GM19043 (cell line): ENCODE data around the gene SDK2.

ENCODE experiments used
- ATAC-seq: cut with Tn5 transposase; IDR thresholded peaks from one replicate; pipeline ENCODE4 v1.9.1; 2021; ENCODE audit warnings: low read depth; ENCODE audit not compliant: unreplicated experiment

Gene SDK2

DNA sequence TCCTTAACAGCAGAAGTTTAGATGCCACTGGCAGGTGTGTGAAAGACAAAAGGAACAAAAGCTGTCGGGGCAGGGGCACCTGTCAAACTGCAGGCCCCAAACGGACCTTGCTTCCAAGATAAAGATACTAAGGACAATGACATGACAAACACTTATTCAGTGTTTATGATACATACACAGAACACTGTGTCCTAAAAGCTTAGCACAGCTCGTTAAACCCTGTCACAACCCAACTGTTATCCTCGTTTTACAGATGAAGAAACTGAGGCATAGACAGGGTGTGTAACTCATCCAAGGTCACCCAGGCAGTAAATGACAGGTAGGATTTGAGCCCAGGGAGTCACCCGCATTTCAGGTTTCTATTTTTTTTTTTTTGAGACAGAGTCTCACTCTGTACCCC is 9.6 kb downstream of the SDK2 start:
- no peak for ATAC-seq

DNA sequence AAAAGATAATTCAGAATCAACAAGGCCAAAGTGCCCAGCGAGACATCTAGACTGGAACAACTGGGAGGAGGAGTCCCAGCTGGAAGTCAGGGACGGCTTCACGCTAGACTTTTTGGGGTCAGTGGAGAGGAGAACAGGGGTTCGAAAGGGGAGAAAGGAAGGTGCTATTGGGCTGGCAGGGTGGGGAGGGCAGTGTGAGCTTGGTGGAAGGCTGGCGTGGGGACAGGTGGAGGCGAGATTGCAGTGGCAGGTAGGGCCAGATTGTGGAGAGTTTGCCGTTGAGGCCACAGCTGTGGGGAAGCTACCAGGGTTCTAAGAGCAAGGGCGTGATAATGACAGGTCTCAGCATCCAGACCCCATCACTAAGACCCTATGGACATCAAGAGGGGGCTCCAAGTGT is 10.5 kb downstream of the SDK2 start:
- ATAC-seq = no peak

DNA sequence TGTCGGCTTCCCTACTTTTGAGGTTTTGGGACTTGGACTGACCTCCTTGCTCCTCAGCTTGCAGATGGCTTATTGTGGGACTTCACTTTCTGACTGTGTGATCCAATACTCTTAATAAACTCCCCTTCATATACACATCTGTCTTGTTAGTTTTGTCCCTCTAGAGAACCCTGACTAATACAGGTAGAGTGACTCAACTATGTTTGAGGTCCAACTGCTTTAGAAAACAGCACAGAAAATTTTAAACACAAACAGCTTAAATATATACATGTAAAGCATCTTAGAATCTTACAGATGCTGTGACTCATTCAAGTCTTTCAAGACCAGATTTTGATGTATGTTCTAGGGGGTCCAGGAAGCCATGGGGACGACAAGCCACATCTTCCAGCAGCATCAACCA is 11.7 kb downstream of the SDK2 start:
- ATAC-seq = no peak

GRCh38 chr17:73630965-73631595 is 13.2 kb downstream of the SDK2 start:
- ATAC-seq = no peak

- no peak for ATAC-seq
Measured at GRCh38 chr17:73630531-73630930, 13.7 kb downstream of the SDK2 start.

GRCh38 chr17:73628642-73629552 is 15.3 kb downstream of the SDK2 start:
- no peak for ATAC-seq

- no peak for ATAC-seq
Measured at GRCh38 chr17:73625991-73626673, 18.1 kb downstream of the SDK2 start.

DNA sequence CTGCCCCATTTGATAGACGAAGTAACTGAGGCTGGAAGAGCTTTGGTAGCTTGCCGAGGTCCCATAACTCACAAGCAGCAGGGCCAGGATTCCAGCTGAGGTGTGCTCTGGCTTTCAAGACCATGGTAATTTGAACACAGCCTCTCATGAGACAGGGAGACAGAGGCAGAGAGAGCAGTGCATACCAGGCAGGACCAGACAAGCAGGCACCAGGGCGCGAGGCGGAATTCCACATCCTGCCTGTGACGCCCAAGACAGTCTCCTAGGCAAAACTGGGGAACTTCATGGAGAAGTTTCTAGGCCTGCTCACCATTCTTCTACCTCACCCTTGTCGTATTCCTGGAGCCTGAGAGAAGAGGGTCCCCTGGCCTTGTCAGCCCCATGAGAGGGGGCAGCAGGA is 19.2 kb downstream of the SDK2 start:
- no peak for ATAC-seq

DNA sequence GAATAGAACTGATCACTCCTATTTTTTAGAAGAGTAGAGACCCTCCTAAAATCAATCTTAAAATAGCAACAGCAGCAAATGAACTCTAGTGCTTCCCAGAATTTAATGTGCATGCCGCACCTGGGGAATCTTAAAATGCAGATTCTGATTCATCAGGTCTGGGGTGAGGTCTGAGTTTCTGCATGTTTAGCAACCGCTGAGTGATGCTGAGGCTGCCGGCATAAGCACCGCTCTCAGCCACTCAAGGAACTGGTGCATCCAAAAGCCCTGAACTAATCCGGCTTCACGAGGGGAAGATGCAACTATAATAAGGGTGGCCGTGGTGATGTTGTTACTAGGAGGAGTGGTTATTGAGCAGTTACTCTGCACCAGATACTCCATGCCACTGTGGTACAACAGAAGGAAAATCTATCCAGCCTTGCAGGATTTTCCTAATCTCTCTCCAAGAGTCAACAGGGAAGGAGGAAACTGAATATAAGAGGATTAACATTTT is 19.7 kb downstream of the SDK2 start:
- ATAC-seq = no peak

GRCh38 chr17:73623818-73624217 is 20.4 kb downstream of the SDK2 start:
- no peak for ATAC-seq

- ATAC-seq = no peak
Measured at GRCh38 chr17:73623247-73623646, 21.0 kb downstream of the SDK2 start.

DNA sequence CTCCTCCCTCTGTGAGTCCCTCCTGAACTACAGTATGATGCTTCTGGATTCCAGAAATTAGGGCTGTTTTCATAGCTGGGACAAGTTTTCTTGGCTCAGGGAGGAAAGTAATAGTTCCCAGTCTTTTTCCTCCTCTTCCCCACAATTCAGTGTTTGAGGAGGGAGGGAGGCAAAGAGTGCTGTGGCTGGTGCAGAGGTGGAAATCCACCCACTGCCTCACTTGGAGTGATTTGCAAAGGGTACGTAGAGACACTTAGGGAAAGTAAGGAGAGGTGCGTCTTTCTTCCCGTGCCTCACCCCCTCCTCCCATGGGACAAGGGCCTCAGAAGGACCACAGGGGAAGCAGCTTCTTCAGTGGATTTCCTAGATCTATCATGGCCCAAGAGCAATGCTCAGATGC is 21.9 kb downstream of the SDK2 start:
- ATAC-seq = no peak

DNA sequence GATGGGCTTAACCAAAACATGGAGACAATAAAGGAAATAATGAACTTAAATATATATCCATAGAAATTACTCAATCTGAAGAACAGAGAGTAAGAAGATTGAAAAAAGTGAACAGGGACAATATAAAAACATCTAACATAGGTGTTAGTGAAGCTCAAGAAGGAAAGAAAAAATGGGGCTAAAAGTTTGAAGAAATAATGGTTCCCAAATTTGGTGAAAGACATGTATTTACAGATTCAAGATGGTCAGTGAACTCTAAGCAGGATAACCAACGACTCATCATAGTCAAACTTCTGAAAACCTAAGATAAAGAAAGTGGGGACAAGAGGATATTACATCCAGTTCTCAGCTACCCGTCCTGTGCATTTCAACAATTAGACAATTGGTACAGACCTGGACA is 22.6 kb downstream of the SDK2 start:
- no peak for ATAC-seq

- no peak for ATAC-seq
Measured at GRCh38 chr17:73620414-73620813, 23.8 kb downstream of the SDK2 start.

GRCh38 chr17:73617501-73617900 is 26.7 kb downstream of the SDK2 start:
- ATAC-seq = no peak

GRCh38 chr17:73616873-73617404 is 27.3 kb downstream of the SDK2 start:
- no peak for ATAC-seq

GRCh38 chr17:73616120-73616872 is 27.9 kb downstream of the SDK2 start:
- ATAC-seq = no peak

GRCh38 chr17:73614256-73614655 is 30.0 kb downstream of the SDK2 start:
- no peak for ATAC-seq

DNA sequence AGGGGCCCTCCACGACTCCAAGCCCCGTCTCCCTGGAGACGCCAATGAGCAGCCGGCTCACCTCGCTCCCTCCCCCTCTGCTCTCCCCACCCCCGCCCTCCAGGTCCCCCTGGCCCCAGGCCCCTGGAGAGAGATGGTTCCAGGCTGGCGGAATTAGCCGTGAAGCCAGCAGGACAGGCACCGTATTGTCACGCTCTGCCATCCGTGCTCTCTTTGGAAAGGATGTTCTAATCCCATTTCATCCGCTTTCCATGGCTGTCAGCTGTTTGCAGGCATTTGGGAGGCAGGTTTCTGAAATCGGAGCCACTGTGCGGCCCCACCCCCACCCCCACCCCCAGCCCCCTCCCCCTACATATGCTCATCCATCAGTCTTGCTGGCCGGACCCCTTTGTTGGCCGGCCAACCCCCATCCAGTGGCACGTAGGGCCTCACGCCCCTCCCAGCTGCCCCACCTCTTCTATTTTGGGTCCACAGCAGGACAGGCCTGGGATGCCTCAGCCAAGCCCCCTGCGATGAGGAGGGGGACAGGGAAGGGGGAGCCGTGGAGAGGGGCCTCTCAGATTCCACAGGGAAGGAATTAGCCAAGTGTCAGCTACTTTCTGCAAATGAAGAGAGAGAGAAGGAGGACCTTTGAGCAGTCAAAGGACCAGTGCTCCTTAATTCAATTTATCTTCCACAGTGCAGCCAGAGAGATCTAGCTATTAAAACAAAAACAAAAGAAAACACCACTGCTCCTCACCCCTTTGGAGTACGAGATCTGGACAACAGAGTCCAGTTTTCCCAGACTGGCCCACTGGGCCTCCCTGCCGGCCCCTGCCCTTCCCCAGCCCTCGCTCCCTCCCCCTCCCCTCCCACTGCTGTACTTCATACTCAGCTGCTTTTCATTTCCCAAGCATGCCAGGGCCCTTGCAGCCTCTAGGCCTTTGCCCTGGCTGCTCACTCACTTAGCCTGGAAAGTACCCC is 30.7 kb downstream of the SDK2 start:
- no peak for ATAC-seq
